Eye (tissue), 1 donor: Measurements from ENCODE around the gene CD81.
"Not testable (repeated sequence)": the region's sequence is repeated elsewhere in the genome, so short reads cannot be mapped to it uniquely, and the experiment has no call there.

ENCODE experiments used
- DNase-seq: peaks from one replicate; pipeline ENCODE4 v3.0.0-alpha.2; 2015

Gene CD81

DNA sequence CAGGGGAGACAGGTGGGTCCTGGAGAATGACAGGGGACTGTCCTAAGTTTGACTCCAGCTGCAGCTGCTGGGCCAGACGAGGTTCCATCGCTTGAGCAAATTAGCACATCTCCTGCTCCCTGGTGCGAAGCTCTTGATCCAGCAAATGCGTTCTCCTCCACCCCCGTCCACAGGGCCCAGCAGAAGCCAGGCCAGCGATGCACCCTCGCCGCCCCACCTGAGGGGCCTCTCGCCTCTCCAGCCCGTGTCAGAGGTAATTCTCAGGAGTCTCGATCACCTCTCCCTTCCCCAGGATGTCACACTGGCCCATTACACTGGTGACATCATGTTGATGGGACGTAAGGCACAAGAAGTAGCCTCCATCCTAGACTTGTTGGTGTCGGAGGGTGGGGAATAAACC lies 19.5 kb upstream of the CD81 start:
- not testable (repeated sequence) for DNase-seq

DNA sequence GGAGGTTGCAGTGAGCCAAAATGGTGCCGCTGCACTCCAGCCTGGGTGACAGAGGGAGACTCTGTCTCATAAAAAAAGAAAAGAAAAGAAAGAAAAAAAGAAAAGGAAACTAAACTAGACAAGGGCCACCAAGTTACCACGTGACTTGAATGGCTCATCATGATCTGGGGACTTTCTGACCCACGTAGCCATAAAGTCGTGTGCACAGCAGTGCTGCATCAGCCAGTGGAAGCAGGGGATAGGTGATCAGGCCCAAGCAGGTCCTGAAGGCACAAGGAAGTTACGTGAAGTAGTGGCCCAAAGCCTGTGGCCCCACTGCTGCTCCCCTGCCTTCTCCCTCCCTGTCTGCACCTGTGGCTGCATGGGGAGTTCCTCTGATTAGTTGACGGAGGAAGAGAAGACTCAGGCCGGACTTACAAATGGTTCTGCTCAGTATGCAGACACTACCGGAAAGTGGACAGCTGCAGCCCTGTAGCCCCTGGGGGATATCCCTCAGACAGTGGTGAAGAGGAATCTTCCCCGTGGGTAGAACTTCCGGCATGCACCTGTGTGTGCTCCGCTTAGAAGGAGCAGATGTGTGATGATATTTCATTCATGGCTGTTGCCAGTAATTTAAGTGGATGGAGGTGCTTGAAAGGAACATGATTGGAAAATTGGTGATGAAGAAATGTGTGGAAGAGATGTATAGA lies 18.2 kb upstream of the CD81 start:
- DNase-seq, result no peak

DNA sequence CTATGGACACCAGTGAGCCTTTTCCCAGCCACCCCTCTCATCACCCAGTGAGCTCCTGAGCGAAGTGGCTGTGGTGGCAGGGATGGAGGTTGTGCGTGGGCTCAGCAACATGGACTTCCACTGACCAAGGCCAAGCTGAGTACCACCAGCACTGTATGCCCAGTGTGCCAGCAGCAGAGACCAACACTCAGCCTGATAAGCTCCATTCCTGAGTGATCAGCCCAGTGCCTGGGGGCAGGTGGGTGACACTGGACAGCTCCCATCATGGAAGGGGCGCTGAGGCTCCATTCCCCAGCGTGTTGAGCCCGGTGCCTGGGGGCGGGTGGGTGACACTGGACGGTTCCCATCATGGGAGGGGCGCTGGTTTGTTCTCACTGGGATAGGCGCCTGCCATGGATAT lies 17.6 kb upstream of the CD81 start:
- no peak for DNase-seq

DNA sequence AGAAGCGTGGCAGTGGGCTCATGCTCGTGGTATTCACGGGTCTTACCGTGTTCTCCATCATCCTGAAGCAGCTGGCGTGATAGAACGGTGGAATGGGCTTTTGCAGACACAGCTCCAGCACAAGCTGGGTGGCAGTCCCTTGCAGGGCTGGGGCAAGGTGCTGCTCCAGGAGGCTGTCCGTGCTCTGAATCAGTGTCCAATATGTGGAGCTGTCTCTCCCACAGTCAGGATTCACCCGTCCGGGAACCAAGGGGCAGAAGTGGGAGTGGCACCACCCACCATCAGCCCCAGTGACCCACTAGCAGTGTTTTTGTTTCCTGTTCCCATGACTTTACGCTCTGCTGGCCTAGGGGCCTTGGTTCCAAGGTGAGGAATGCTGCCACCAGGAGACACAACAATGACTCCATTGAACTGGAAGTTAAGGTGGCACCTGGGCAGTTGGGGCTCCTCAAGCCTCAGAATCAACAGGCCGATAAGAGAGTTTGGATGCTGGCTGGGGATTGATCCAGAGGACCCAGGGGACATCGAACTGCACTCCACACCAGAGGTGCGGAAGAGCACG lies 16.9 kb upstream of the CD81 start:
- DNase-seq, result no peak

DNA sequence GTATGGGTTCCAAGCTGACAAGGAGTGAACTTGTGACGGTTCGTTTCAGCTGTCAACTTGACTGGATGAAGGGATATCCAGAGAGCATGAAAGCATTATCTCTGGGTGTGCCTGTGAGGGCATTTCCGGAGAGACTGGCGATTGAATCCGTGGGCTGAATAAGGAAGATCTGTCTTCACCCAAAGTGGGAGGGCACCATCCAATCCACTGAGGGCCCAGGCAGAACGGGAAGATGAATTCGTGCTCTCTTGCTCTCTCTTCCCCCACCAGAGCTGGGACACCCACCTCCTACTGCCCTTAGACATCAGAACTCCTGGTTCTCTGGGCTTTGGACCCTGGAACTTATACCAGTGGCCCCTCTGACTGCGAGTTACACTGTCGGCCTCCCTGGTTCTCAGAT lies 15.5 kb upstream of the CD81 start:
- DNase-seq, result no peak

DNA sequence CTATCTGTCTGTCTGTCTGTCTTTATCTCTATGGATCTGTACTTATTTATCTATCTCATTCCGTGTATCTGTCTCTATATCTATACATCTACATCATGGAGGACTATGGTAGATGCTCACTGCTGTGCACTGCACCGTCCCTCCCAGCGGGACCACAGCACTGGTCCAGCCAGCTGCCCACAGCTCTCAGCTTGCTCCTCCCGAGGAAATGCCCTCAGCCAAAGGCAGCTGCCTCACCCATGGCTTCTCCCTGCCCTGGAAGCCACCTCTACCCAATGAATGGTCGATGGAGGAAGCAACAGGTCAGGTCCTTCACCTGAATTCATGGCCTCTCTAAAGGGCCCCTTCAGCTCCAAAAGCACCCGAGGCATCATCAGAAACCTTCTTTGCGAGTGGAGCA lies 14.7 kb upstream of the CD81 start:
- DNase-seq, result no peak

DNA sequence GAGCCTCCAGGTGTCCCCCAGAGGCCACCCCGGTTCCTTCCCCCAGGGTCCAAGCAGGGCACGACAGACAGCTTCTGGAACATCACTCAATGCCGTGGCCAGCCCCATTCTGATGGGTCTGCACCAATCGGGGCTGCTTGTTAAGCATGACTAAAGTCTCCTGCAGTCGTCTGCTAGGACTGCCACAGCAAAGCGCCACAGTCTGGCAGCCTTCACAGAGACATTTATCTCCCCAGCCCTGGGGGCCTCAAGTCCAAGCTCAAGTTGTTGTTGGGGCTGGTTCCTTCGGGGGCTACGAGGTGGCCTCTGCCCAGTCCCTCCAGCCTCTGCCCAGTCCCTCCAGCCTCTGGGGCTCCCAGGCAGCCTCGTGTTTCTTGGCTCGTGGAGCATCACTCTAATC lies 14.0 kb upstream of the CD81 start:
- DNase-seq, result no peak

DNA sequence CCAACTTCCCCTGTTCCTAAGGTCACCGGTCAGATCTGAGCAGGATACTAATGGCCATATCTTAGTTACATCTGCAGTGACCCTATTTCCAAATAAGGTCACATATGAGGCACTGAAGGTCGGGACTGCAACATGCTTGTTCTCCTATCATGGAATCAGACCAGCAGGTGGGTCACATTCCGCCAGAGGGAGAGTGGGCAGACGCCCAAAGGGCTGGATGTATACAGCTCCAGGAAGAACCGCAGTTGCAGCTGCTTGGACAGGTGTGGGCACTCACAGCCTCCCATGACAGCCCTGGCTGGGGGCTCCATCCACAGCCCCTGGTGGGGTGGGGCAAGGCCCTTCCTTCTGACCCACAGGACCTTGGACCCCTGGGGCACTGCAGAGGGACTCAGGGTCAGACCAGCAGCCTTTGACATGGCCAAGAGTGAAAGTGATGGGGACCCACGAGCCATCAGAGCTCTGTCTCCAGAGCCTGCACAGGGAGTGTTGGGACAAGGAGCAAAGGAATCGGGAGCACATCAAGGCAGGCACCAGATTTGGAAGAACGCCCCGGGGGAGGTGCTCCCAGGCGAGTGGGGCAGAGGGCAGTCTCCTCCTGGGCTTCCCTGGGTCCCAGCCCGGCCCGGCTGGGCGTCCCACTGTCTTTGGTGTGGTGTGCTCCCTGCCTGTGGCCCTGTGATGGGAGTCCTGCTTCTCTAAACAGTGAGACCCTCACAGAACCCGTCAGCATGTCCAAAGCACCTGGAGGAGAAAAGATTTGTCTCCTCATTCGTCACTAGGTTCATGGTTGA lies 13.3 kb upstream of the CD81 start:
- no peak for DNase-seq

DNA sequence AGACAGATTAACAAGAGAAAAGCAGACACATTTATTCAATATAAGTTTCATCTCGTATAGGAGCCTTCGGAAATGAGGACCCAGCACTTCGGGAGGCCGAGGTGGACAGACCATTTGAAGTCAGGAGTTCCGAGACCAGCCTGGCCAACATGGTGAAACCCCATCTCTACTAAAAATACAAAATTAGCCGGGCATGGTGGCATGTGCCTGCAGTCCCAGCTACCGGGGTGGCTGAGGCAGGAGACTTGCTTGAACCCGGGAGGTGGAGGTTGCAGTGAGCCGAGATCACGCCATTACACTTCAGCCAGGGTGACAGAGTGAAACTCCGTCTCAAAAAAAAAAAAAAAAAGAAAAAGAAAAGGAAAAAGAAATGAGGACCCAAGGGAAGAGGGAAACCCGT lies 12.7 kb upstream of the CD81 start:
- not testable (repeated sequence) for DNase-seq

DNA sequence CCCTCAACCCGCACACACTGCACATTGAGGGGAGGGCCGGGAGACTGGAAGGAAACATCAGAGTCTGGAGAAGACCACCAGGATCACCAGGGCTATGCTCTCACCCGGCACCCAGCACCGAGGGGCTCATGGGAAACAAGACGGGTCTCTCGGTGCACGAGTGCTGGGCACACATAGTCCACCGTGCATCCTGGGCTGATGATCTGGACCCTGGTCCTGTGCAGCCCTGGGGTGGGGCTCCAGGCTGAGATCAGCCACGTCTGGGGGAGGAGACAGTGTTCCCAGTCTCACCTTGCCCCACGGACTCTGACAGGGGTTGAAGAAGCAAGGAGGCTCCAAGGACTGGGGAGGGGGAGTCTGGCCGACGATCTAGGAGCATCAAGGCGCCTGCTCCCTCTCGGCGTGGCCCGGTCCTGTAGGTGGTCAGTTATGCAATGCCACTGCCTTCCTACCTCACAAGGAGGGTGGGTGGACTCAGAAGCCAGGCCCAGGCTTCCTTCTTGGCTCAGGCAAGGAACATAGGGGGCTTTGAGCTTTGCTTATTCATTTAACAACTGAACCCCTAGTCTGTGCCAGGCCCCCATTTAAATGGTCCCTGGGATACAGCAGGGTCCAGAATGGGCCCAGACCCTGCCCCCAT lies 11.4 kb upstream of the CD81 start:
- DNase-seq, result no peak

DNA sequence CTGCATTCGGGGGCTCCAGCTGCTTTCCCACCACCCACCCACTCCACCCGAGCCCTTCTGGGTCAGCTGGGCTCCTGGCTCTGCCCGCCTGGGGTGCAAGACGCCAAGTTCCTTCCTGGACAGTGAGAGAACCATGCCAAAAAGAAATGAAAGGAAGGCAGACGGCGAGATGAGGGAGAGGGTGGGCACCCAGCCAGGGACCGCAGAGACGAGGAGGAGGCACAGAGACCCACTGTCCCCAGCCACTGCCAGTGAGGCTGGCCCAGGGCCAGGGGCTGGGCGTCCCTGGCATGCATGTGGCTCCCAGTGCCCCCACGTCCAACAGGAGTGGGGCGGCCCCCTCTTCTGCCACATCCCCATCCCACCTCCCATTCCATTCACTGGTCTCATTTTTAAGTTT lies 10.8 kb upstream of the CD81 start:
- no peak for DNase-seq

DNA sequence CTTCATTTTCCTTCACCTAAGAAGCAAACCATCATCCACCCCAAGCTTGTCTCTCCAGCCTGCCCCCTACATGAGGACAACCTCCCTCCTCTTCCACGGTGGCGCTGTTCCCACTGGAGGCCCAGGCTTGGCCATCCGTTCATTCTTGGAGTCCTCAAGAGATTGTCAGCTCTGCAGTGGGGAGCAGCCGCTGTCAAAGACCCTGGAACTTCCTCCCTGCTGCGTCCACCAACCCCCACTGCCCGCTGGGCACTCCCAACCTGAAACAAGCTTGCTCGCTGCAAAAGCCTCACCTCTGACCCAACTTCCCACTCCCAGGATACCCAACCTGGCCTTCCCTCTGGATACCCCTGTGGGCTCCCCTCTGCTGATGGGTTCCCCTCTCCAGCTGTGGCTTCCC lies 10.4 kb upstream of the CD81 start:
- no peak for DNase-seq

DNA sequence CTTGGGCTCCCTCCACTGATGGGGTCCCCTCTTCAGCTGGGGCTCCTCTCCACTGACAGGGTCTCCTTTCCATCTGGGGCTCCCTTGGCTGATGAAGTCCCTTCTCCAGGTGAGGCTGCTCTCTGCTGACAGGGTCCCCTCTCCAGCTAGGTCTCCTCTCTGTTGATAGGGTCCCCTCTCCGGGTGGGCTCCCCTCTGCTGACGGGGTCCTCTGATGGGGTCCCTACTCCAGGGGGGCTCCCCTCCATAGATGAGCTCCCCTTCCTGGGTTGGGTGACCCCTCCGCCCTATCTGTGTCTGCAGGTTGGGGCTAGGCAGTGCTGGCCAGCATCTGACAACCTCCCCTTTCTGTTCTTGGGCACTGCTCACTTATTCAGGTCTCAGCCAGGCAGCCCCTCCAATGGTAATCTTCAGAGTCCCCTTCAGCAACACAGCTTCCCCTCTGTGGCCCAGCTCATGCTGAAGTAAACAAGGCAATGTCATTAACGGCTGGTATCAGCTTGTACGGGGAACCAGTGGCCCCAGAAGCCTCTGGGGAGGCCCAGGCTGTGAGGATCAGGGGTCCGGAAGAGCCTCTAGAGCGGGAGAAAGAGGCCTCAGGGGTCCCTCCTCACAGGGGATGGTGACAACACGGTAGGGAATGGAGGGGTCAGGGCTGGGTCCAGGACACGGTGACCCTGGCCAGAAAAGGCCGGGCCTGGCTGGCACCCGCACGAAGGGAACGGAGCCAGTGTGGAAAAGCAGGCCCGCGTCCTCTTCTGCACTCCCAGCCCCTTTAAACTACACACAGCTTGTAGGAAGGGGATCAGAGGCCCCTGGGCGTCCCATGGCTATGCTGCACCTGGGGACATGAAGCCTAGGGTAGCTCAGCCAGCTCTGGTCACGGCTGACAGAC lies 9.6 kb upstream of the CD81 start:
- no peak for DNase-seq

DNA sequence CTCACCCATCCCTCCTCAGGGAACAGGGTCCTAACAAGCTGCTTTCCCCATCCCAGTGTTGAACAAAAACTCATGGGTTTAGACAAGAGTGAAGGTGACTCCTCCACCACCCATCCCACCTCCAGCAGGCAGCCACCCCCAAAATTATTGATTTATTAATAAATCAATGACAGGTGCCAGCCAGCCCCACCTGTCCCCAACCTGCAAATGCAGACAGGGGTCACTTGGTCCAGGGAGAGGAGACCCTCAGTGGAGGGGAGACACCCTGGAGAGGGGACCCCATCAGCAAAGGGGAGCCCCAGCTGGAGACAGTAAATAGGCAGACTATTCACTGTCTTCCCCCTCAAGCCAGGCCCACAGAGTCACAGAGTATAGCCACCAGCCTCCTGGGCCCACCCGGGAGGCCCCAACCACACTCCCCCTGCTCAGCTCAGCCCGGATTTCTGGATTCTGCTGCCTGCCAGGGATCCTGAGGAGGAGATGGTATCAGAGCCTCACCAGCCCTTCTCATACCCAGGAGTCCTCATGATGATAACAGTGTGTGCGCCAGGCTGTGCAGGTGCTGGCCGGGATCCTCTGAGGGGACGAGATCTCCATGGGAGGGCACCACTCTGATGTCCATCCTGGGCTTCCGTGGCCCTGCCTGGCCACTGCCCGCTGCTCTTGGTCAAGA lies 8.8 kb upstream of the CD81 start:
- DNase-seq, result no peak

DNA sequence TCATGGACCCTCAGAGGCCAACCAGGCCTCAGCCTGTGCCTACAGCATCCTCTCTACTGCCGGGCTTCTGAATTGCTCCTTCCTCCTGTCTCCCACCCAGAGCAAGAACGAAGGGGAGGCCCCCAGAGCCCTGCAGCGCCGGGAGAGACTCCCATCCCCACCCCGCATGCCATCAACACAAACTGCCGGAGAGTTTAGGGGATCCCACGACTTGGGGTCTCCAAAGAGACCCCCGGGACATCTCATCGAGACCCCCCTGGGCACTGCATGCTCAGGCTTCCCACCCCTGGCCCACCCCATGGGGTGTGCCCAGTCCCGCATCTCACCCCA lies 8.3 kb upstream of the CD81 start:
- DNase-seq, result no peak

DNA sequence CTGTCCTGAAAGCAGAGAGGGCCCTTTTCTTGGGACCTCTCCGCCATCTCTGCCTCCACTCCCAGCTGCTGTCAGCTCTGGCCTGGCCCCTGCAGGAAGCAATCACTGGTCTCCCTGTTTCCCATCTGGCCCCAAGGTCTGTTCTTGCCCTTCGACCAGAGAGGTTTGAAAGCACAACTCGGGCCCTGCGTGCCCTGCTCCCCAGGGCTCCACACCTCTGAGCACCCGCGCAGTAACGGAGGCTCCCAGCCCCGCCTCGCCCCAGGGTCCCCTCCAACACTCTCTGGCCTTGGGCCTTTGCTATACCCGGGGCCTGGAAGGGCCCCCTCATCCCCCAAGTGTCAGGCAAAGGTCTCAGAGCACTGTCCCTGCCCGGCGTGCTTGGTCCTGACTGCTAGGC lies 7.8 kb upstream of the CD81 start:
- no peak for DNase-seq

DNA sequence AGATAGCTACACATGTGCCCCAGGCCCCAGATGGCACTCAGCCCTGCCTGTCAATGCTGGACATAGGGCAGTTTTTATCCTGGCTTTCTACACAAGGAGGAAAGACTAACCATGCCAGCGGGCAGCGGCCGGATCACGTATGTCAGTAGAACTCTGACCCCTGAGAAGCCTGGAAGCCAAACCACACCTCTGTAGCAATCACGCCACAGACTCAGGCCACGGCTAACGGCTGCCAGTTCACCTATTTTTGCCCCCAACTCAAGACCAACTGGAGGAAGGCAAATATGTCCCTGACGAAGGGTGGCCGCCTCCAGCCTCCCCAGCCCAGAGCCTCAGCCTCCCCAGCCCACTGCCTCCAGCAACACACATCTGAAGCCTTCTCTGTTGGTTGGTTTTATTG lies 7.2 kb upstream of the CD81 start:
- no peak for DNase-seq

DNA sequence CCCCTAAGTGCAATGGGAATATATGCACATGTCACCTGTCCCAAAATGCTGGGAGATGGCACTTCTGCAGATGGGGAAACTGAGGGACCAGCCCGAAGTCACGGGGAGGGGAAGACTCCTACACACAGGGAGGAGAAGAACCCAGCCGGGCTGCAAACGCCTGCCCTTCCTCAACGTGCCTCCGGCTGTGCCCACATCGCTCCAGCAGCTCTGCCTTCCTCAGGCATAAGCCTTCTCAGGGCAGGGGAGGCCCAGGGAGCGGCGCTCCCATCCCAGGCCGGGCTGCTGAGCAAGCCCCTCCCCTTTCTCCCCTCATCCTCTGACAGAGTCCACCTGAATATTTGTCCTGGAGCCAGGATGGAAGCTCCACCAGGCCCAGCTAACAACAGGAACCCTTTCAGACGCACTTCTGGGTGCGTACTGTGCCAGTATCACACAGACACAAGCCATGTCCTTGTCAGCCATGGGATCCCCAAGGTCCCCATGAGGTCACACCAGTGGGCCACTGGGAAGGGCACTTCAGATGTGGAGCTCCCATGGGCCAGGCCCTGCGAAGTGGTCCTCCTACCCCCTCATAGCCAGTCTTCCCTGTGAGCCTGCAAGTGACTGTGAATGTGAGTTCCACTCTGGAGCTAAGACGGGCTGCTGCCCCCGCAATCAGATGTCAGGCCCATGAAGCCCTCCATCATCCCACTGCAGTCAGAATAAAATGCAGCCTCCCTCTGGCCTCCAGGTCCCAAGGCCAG lies 2.5 kb upstream of the CD81 start:
- no peak for DNase-seq

DNA sequence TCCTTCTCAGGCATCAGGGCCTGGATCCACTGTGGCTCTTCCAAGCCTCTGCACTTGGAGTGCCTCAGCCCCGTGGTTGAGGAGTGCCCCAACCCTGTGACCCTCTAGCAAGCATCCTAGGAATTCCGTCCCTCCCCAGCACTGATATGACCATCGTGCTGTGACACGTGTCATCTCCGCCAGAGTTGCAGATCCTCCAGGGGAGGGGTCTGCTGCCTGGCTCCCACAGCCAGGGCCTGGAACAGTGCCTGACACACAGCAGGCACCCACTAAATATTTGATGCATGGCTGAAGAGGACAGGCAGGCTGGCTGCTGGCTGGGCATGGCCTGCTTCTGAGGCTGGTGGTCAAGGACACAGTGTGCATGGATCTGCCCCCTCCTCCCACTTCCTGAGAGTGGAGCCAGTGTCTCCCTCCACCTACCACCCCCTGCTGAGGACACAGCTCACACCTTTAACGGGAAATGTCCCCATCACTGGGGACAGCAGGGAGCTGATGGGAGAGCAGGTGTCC lies 1.7 kb upstream of the CD81 start:
- DNase-seq, result no peak

DNA sequence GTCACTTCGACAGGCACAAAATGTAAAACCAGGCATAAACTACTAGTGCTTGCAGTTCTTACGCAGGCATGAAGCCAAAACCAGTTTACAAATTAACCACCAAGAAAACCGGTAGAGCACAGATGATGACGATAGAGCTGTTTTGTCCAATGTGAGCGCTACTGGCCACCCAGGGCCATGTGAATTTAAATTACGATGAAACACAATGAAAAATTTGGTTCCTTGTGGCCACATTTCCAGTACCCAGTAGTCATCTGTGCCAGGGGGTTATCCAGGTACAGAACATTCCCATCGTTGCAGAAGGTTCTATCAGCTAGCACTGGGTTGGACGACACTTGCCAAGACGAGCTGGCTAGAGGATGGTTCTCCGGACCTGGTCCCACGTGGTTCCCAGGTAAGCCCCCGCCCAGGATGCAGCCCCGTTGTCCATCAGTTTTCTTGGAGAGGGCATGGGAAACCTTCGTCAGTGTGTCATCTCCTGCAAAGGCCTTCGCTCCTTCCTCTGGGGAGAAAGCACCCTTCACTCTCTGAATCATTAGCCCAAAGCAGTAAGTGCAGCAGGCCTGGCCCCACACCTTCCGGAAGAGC lies 1.1 kb upstream of the CD81 start:
- DNase-seq, result no peak
